ENCODE measurements around the gene DEAF1. TPM values are rescaled to one million over a fixed set of nuclear protein-coding genes. Genes with fewer than 3 reads are reported as not detected.

DEAF1 gene
- total and polyA plus RNA-seq, 2 experiments from 2014 or later, result 42.6 to 47.8 TPM

- Histone ChIP-seq H3K9me2 (ENCODE audit: insufficient read depth) (no peaks in the 10 kb centered on the region), H3K4me2 (no peak overlapping the region), H3K4me1 (ENCODE audit: insufficient read depth) (peaks cover 3% of the 10 kb centered on the region), H3K27ac (ENCODE audit: low read depth) (no peak overlapping the region), H2AFZ (no peak overlapping the region), H3K4me3 (no peak overlapping the region), H3K27me3 (ENCODE audit: insufficient read depth) (no peaks in the 10 kb centered on the region), H3K36me3 (ENCODE audit: insufficient read depth) (no peaks in the 10 kb centered on the region), H3F3A (replicated peaks; ENCODE audit: low read depth) (0 out of 2 replicates have a peak, but pooled peaks cover 19% of the 10 kb centered on the region), H3K79me2 (replicated peaks; ENCODE audit: insufficient read depth) (no peaks in the 10 kb centered on the region), H4K20me1 (replicated peaks; ENCODE audit: insufficient read depth) (no peaks in the 10 kb centered on the region)
- no peak for ATAC-seq
- no peak overlapping the region for H3K27ac Mint-ChIP-seq
- peaks cover 16% of the 10 kb centered on the region for H3K27me3 Mint-ChIP-seq (ENCODE audit: insufficient read depth, low read depth, poor library complexity)
- TF ChIP-seq POLR2AphosphoS5 (IDR thresholded peaks at IDR 0.05; ENCODE audit: low read depth), result no peak
- no peak for TF ChIP-seq STAT1 (IDR thresholded peaks at IDR 0.05; ENCODE audit: unreplicated experiment)
- no peak for TF ChIP-seq NANOG (IDR thresholded peaks at IDR 0.05; ENCODE audit: borderline replicate concordance)
- TF ChIP-seq ZNF114 (CRISPR knock-in tag; IDR thresholded peaks at IDR 0.05), result no peak
- no peak for TF ChIP-seq CTCF (conservative IDR thresholded peaks at IDR 0.05; ENCODE audit: low read depth in 2 of 2)
- no peak for TF ChIP-seq EZH2 (IDR thresholded peaks at IDR 0.05; ENCODE audit: low read depth, unreplicated experiment)
- TF ChIP-seq REST (IDR thresholded peaks at IDR 0.05; ENCODE audit: unreplicated experiment), result no peak
- no peak for TF ChIP-seq JUNB (IDR thresholded peaks at IDR 0.05; ENCODE audit: unreplicated experiment)
- no peak for TF ChIP-seq ETS1 (IDR thresholded peaks at IDR 0.05)
- no peak for TF ChIP-seq CREB1 (CRISPR knock-in tag; IDR thresholded peaks at IDR 0.05; ENCODE audit: low read depth)
- TF ChIP-seq ZNF331 (CRISPR knock-in tag; IDR thresholded peaks at IDR 0.05; ENCODE audit: low read depth), result no peak
- no peak for TF ChIP-seq EZH2phosphoT487 (IDR thresholded peaks at IDR 0.05; ENCODE audit: unreplicated experiment)
- H3K36me3 Mint-ChIP-seq (ENCODE audit: low read depth), result no peaks in the 10 kb centered on the region
- peaks cover 9% of the 10 kb centered on the region; the same call in 2 of the 3 replicates for H3K4me1 Mint-ChIP-seq
- H3K9me3 Mint-ChIP-seq, result no peaks in the 10 kb centered on the region; the same call in 2 of the 3 replicates
- no peak overlapping the region for H3K4me3 Mint-ChIP-seq
- DNase-seq (ENCODE audit: low spot score), result peak; percentile 53
These were observed 26.8 kb upstream of the DEAF1 start for GRCh38 chr11:721741-722345.

All from GM23338 (cell line).